ENCODE data around the gene SNAI1. TPM values are rescaled to one million over a fixed set of nuclear protein-coding genes. Genes with fewer than 3 reads are reported as not detected.
A peak's percentile ranks its signal among the peaks of the same experiment; 100 is the strongest.

The SNAI1 gene
- total RNA-seq, 1 donor from 2014 or later = 4.9 TPM

DNA sequence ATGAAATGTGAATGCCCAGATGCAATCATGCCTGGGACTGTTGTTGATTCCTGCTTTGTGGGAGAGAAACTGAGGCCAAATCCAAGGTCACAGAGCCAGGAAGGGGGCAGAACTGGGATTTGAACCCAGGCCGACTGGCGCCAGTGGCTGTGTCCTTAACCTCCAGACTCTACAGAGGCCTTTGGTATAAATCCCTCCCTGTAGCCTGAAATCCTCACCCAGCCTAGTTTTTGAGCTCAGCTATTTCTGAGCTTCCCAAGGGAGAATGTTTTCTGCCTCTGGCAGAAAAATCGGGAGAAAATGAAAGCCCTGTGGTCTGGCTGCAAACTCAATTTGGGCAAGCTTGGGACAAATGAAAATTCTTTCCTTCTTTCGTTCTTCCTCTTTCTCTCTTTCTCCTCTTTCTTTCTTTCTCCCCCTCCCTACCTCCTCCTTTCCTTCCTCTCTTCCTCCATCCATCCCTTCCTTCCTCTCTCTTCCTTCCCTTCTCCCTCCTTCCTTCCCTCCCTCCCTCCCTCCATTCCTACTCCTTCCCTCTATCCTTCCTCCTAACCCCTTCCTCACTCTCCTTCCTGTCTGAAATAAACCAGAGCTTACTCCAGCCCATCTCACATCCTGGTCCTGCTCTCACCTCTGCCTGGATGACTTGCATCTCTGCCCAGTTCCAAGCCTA, 34.9 kb downstream of the SNAI1 start:
- Mint-ChIP-seq H3K4me3 (ENCODE audit: unreplicated experiment) (no peak overlapping the region), H3K27me3 (ENCODE audit: low read depth) (no peaks in the 10 kb centered on the region), H3K27ac (ENCODE audit: unreplicated experiment) (no peak overlapping the region), H3K9me3 (ENCODE audit: low read depth) (no peaks in the 10 kb centered on the region), H3K4me1 (ENCODE audit: low read depth) (peaks cover 20% of the 10 kb centered on the region), H3K36me3 (ENCODE audit: low read depth) (no peaks in the 10 kb centered on the region)
- no peak for TF ChIP-seq CTCF (IDR thresholded peaks at IDR 0.05)
- DNase-seq (ENCODE audit: low spot score) = no peak

DNA sequence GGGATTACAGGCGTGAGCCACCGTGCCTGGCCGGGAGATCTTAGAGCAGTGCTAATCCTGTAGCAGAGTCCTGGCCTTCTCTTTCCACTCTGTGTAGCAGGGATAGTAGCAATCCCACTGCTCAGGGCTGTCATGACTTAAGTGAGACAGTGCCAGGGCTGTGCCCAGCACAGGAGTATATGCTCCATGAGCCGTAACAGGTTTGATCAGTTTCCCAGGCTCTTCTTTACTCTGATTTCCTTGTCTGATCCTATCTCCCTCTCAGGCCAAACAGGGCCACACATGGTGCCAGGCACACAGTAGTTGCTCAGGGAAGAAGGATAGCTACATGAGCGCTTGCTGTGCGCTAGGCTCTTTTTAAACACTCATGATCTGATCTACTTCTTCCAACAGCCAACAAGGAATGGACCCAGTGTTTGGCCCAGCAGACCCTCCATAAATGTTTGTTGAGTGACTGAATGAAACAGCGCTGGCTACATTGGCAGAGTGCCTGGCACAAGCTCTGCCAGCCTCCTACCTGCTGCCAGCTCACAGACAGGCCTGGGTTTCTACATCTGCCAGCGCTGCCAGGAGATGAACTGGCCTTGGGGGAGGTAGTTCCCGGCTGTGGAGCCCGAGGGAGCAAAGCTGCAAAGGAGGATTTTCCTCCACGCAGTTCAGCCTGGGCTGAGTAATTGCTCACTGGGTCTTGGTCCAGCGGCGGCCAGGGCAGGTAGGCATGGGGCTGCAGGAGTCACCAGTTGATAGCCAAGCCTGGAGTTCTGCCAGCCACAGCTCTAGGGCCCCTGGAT, 36.9 kb downstream of the SNAI1 start:
- Mint-ChIP-seq H3K36me3 (ENCODE audit: low read depth) (no peaks in the 10 kb centered on the region), H3K4me1 (ENCODE audit: low read depth) (peaks cover 20% of the 10 kb centered on the region), H3K4me3 (ENCODE audit: unreplicated experiment) (no peak overlapping the region), H3K27ac (ENCODE audit: unreplicated experiment) (no peak overlapping the region), H3K9me3 (ENCODE audit: low read depth) (no peaks in the 10 kb centered on the region), H3K27me3 (ENCODE audit: low read depth) (no peaks in the 10 kb centered on the region)
- TF ChIP-seq CTCF (IDR thresholded peaks at IDR 0.05) = no peak
- no peak for DNase-seq (ENCODE audit: low spot score)

DNA sequence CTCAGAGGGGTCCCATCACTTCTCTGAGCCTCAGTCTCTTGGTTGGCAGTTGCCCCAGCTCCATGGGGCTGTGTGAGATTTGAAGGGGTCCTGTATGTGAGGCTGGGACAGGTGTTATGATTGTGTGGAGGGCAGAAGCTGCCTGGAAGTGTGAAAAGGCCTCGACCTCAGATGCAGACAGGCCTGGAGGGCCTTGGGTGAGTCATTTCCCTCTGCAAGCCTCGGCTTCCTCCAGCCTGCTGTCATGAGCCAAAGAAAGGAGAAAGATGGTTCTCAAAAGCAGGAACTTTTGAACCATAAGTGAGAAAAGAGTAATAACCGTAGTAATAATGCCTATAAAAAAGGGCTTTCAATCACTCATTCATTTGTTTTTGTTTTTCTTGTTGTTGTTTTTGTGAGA, 37.5 kb downstream of the SNAI1 start:
- Mint-ChIP-seq H3K4me1 (ENCODE audit: low read depth) (peaks cover 20% of the 10 kb centered on the region), H3K9me3 (ENCODE audit: low read depth) (no peaks in the 10 kb centered on the region), H3K4me3 (ENCODE audit: unreplicated experiment) (no peak overlapping the region), H3K27ac (ENCODE audit: unreplicated experiment) (peak overlapping the region; percentile 49), H3K36me3 (ENCODE audit: low read depth) (no peaks in the 10 kb centered on the region), H3K27me3 (ENCODE audit: low read depth) (no peaks in the 10 kb centered on the region)
- no peak for DNase-seq (ENCODE audit: low spot score)
- no peak for TF ChIP-seq CTCF (IDR thresholded peaks at IDR 0.05)

- Mint-ChIP-seq H3K27me3 (ENCODE audit: low read depth) (no peaks in the 10 kb centered on the region), H3K36me3 (ENCODE audit: low read depth) (no peaks in the 10 kb centered on the region), H3K4me3 (ENCODE audit: unreplicated experiment) (no peak overlapping the region), H3K9me3 (ENCODE audit: low read depth) (no peaks in the 10 kb centered on the region), H3K27ac (ENCODE audit: unreplicated experiment) (no peak overlapping the region), H3K4me1 (ENCODE audit: low read depth) (peaks cover 30% of the 10 kb centered on the region)
- DNase-seq (ENCODE audit: low spot score) = no peak
- no peak for TF ChIP-seq CTCF (IDR thresholded peaks at IDR 0.05)
These were observed 39.9 kb downstream of the SNAI1 start for GRCh38 chr20:50022676-50023075.

GRCh38 chr20:50023116-50023805, 40.5 kb downstream of the SNAI1 start:
- TF ChIP-seq CTCF (IDR thresholded peaks at IDR 0.05) = no peak
- no peak overlapping the region for H3K4me3 Mint-ChIP-seq (ENCODE audit: unreplicated experiment)
- no peak for DNase-seq (ENCODE audit: low spot score)
- H3K36me3 Mint-ChIP-seq (ENCODE audit: low read depth) = no peaks in the 10 kb centered on the region
- H3K27me3 Mint-ChIP-seq (ENCODE audit: low read depth) = no peaks in the 10 kb centered on the region
- H3K4me1 Mint-ChIP-seq (ENCODE audit: low read depth) = peaks cover 30% of the 10 kb centered on the region
- no peak overlapping the region for H3K27ac Mint-ChIP-seq (ENCODE audit: unreplicated experiment)
- H3K9me3 Mint-ChIP-seq (ENCODE audit: low read depth) = no peaks in the 10 kb centered on the region

All from chondrocyte (in vitro differentiated cells).